ENCODE data around the gene BACE2.

Gene BACE2
- total RNA-seq: 0.56 to 4.0 (median 1.5) reads per million in 18 experiments

DNA sequence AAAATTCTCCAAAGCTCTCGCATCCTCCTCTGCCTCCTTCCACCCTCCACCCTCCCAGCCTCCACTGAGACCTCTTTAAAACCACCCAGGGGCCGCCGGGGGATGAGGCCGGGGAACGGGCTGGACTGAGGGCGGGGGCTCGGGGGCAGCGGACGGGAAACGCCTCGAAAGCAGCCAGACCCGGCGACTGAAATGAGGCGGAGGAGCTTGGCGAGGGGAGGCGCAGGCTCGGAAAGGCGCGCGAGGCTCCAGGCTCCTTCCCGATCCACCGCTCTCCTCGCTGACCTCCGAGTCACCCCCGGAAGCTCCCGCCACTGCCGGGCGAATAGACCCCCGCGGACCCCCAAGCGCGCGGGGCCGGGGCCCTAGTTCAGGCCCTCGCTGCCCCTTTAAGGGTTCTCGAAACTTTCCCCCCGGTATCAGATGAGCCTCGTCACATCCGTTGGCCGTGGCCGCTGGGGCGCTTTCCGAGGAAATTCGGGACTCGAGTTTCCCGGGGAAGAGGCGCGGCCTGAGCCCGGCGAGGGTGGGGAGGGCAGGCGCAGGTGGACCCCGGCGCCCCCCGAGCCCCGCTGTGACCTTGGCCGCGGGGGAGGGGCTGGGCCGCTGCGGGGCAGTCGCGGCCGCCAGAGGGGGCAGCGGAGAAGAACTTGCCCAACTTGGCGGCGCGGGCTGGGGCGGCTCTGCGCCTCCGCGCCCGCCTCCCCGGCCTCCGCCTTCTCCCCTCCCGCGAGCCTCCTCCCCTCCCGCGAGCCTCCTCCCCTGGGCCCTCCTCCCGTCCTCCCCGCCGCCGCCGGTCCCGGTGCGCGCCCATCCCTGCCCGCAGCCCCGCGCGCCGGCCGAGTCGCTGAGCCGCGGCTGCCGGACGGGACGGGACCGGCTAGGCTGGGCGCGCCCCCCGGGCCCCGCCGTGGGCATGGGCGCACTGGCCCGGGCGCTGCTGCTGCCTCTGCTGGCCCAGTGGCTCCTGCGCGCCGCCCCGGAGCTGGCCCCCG is at the start of gene BACE2:
Gene BACE2 (plus strand): TSS at position 813 of the 995 bp plus-strand sequence. CDS start 104 bp downstream, at position 917.
- DNase-seq: peak; percentile 1 to 10

DNA sequence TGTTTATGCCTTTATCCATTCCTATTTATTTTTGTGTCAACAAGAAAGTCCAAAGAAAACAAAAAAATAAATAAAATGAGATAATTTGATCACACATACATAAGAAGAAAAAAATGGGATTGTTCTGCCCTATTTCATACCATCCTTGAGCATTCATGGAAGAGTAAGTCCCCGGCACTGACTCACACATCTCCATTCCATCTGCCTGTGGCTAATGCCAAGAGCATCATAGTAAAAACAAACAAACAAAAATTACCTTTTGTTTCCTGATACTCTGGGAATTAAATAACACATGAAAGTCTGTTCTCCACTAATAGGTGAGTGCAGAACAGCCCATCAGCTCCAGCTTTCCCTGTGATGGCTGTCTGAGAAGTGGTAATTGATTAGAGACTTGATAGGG is 48.1 kb upstream of the BACE2 start:
- no peak for DNase-seq

- DNase-seq: no peak
Observed at GRCh38 chr21:41120997-41121396, 47.0 kb upstream of the BACE2 start.

GRCh38 chr21:41121785-41122415 is 46.1 kb upstream of the BACE2 start:
- peak; percentile 65 to 70 for DNase-seq

GRCh38 chr21:41124641-41125201 is 43.2 kb upstream of the BACE2 start:
- DNase-seq: no peak

GRCh38 chr21:41128981-41129380 is 39.0 kb upstream of the BACE2 start:
- no peak for DNase-seq

GRCh38 chr21:41130883-41131282 is 37.1 kb upstream of the BACE2 start:
- no peak for DNase-seq

GRCh38 chr21:41133874-41134522 is 34.0 kb upstream of the BACE2 start:
- DNase-seq: peak; percentile 35 to 44

DNA sequence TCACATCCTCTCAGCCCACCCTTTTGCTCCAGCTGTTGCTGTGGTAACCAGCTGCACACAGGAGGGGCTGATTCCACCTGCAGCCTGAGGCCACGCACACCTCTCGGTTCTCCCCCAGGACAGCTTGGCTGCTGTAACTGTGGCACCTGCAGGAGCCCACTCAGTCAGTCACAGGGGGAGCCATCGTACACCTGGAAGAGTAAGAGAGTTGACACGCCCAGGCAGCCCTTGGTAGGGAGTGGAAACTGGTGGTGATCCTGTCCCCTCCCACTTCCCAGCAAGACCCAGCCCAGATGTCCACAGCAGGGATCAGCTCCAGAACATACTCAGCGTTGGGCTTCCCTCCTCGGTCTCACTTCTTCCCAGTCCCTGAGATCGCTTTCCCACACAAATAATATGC is 32.2 kb upstream of the BACE2 start:
- DNase-seq: no peak

DNA sequence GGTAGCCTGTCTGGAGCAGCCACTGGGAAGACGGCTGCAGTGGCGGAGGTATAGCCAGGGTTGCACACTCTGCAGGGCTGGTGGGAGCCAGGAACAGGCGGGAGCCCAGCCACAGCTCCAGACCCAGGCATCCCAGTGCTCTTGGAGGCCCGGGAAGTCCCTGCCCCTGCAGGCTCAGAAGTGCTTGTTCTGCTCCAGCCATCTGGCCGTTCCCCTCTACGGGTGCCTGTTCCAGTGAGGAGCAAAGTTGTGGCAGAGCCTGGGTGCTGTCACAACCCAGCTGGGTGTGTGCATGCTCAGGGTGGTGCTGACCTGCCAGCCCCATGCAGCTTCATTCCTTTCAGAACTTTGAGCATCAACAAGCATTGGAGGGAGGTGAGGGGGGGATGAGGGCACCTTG is 31.7 kb upstream of the BACE2 start:
- DNase-seq: no peak

DNA sequence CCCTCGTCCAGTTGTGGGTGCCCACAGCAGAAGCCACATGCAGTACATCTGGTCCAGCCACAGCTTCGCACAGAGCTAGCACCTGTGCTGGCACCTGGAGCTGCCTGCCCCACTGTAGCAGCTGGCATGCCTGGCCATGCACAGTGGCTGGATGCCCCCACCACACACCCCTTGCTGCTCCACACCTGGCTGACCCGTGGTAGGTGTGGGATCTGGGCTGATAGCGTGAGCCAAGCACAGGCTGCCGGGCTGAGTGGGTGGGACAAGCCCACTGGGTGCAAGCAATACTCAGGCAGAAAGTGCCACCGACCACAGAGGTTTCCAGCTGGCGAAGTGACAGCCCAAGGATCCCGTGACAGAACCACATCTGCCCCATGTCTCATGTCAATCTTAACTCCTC is 30.6 kb upstream of the BACE2 start:
- DNase-seq: no peak

- no peak for DNase-seq
Observed at GRCh38 chr21:41137889-41138288, 30.1 kb upstream of the BACE2 start.

DNA sequence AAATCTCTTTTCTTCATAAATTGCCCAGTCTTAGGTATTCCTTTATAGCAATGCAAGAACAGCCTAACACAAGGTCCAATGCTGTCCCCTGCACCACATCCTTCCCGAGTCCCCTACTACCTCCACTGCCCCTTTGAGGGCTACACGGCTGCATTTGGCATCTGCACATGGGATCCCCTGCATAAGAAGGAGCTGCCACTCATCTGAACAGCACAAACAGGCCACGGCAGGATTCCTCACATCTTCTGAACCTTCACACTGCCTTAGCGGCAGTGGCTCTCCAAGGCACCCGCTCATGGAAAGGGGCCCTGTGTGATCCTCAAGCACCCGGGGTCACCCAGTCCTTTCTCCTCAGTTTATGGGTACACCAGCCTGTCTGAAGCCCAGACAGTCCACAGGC is 29.2 kb upstream of the BACE2 start:
- no peak for DNase-seq

- no peak for DNase-seq
Observed at GRCh38 chr21:41139275-41139674, 28.7 kb upstream of the BACE2 start.

DNA sequence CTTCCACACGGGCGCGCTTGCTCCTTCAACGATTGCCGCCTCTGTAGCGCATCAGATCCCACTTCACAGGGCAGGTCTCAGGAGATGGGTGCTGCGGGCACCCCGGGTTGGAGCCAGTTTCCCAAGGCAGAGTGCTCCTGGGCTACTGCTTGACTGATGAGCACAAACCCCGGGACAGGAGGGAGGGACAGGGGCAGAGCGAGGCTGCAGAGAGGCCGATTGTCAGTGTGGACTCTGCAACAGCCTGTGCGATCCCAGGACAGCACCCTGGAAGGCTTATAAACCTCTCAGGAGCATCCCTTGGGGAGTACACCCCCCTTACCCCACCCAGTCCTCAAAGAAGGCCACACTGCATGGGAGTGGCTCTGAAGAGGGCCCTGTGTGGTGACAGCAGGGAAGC is 28.0 kb upstream of the BACE2 start:
- no peak for DNase-seq

DNA sequence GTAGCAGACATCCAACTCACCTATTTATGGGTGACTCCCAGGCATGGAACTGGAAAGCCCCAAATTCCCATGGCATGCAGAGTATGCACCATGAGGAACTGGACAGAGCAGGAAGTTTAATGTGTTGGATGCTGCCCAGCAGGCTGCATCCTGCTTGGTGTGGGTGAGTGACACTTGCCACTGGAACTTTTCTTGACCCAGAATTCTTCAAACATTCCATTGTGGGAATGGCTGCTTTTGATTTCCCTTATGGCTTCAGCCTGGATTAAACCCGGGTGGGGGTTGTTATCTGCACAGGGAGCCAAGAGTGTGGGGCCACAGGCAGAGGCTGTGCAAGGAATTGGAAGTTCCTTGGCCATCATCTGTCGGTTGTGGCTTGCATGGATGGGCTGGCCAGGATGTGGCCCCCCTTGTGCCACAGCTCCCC is 26.9 kb upstream of the BACE2 start:
- no peak for DNase-seq

- DNase-seq: no peak
Observed at GRCh38 chr21:41142051-41142795, 25.7 kb upstream of the BACE2 start.

- no peak for DNase-seq
Observed at GRCh38 chr21:41143596-41144325, 24.2 kb upstream of the BACE2 start.

DNA sequence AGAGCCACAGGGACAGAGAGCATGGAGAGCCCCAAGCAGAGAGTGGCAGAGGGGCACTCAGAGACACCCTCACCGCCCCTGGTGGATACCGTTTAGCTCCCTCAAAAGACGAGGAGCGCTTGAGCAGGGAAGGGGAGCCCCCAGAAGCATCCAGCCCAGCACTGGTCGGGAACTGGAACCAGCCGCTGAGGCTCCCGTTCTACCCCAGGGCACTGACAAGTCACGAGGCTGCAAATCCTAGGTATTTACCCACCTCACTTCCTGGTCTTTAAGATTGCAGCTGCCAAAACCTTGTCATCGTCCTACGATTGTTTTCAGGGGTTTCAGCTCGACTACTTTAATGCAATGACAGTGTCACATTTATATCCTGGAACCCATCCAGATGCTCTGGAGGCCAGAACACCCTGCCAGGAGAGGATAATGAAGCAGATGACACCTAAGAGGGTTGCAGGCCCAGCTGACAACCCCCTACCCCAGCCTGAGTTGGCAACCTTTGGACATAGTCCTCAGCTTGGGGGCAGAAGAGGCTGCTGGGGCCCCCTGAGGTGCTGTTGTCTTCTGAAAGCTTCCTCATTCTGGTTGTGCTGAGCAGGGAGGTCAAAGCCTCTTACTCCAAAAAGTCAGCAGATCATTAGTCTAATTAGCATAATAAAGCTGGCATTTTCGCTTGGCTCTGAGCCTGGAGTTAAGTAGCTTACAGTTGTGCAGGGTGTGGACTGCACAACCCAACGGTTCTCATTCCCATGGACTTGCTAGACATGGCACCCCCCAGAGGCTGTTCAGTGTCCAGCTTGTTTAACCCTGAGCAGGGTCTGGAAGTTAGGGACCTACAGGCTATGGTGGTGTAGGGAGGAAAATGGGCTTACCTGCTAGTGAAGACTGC is 20.6 kb upstream of the BACE2 start:
- no peak for DNase-seq

GRCh38 chr21:41147979-41148355 is 20.0 kb upstream of the BACE2 start:
- DNase-seq: no peak
